Heart right ventricle (tissue), 16 donors: ENCODE results near the gene NOA1. TPM values are rescaled to one million over a fixed set of nuclear protein-coding genes. Genes with fewer than 3 reads are reported as not detected.

Experiments used
- ATAC-seq, 8 donors: fragments of 200-7000 bp; cut with Tn5 transposase; one replicate each; pipeline ENCODE4 v1.9.1; 2020; ENCODE audit warnings: mild to moderate bottlenecking in 8 of 8, moderate library complexity in 8 of 8, moderate number of reproducible peaks in 1 of 8
- DNase-seq, 2 donors: peaks; one replicate each; pipeline ENCODE4 v3.0.0-alpha.2; 2020
- H3K27ac ChIP-seq, 10 donors: fragments of 200-600 bp; sonication (generic) in 2 of 10; one replicate each; pipeline versions ENCODE4 v1.5.0 to v1.8.0; 2020 to 2022; ENCODE audit warnings: mild to moderate bottlenecking in 3 of 10
- H3K27me3 ChIP-seq, 7 donors: fragments of 200-600 bp; one replicate each; pipeline ENCODE4 v1.8.0; 2021 to 2022; ENCODE audit warnings: mild to moderate bottlenecking in 2 of 7
- H3K36me3 ChIP-seq, 9 donors: fragments of 200-600 bp; sonication (generic) in 1 of 9; one replicate each; pipeline versions ENCODE4 v1.5.0 to v1.8.0; 2020 to 2022; ENCODE audit warnings: mild to moderate bottlenecking in 2 of 9
- H3K4me1 ChIP-seq, 9 donors: fragments of 200-600 bp; sonication (generic) in 1 of 9; one replicate each; pipeline versions ENCODE4 v1.5.0 to v1.8.0; 2020 to 2022; ENCODE audit warnings: mild to moderate bottlenecking in 4 of 9
- H3K4me3 ChIP-seq, 10 donors: fragments of 200-600 bp; sonication (generic) in 2 of 10; one replicate each; pipeline versions ENCODE4 v1.5.0 to v1.8.0; 2020 to 2022; ENCODE audit warnings: mild to moderate bottlenecking in 7 of 10, moderate library complexity in 2 of 10
- H3K9me3 ChIP-seq, 11 donors: fragments of 200-600 bp in 10 of 11; sonication (generic) in 2 of 11; one replicate each; pipeline versions ENCODE4 v1.5.0 to v1.8.0; 2013 to 2022; ENCODE audit warnings: mild to moderate bottlenecking in 2 of 11, control low read depth in 1 of 11, moderate library complexity in 1 of 11
- WGBS, 2 donors: extraction: QIAGEN DNeasy Blood & Tissue Kit; methylation state at CpG; one replicate each; pipeline ENCODE4 v1.1.7; 2013; ENCODE audit warnings: inconsistent platforms in 1 of 2; 5-methylcytosine and 5-hydroxymethylcytosine counted together
- intact Hi-C, 10 donors: fragments of 100-400 bp; cut with DNase I; formaldehyde crosslinking; loops; one replicate each; pipeline versions ENCODE4 v1.11.1 to v1.14.2; 2022
- polyA plus RNA-seq, 2 donors: library from polyadenylated mRNA; stranded (reverse); fragments of 200-250 nt; gene quantifications; one replicate each; pipeline ENCODE4 v1.2.3, GENCODE V29; 2013
- total RNA-seq, 10 donors: library from RNA; stranded (reverse); fragmentation: NEBNext Ultra II Directional in 3 of 10; extraction: Animal tissue kit (Norgen Biotek cat#: 25700) in 3 of 10; gene quantifications; one replicate each; pipeline versions ENCODE4 v1.2.1 to v1.2.4, GENCODE V29; 2021 to 2023
- TF ChIP-seq, protein P1 (sequence below), 9 donors: fragments of 200-600 bp; sonication (generic) in 2 of 9; IDR thresholded peaks; one replicate each; pipeline versions ENCODE4 v1.5.0 to v1.8.0; 2021 to 2022; ENCODE audit warnings: antibody characterized with exemption in 9 of 9, mild to moderate bottlenecking in 5 of 9, moderate library complexity in 1 of 9
- donor health status: Arrhythmogenic right ventricular cardiomyopathy.
- donor health status: ischemic (EF 13 %, LVEDD 7.1; RV severe dilation, severe dysfunction).
- donor health status: healthy with polysubstance abuse.
- donor health status: DM: no; HTN: yes; CAD: no.
- donor health status: DM: no; HTN: no; CAD: no.
- donor health status: ischemic (EF 25% LVEDD 6.9; RV normal size, moderate dysfunction).
- donor health status: ischemic (EF 25% LVEDD 5.7; RV mildly dilated, moderate dysfunction).
- donor health status: healthy.
- donor health status: DM: yes; HTN: yes; CAD: no.
- donor health status: Ischemic cardiomyopathy.
- donor health status: ischemic (EF 35%, LVEDD 5.7; RV mildly dilated, moderate dysfunction).
- donor health status: nonischemic (EF 11% LVEDD 7.7; RV severe dilation, severe dysfunction).
- donor health status: DM: yes; HTN: yes; CAD: no.
- donor health status: PGD.
- donor health status: ischemic (EF 29% LVEDD 5.4; RV normal size, mild dysfunction).
- donor health status: nonischemic (EF 23%, LVEDD 6.1; RV moderate dilation, normal function).

NOA1 gene
- total and polyA plus RNA-seq, 12 donors = 3.6 to 14.7 (median 12.4) TPM

DNA sequence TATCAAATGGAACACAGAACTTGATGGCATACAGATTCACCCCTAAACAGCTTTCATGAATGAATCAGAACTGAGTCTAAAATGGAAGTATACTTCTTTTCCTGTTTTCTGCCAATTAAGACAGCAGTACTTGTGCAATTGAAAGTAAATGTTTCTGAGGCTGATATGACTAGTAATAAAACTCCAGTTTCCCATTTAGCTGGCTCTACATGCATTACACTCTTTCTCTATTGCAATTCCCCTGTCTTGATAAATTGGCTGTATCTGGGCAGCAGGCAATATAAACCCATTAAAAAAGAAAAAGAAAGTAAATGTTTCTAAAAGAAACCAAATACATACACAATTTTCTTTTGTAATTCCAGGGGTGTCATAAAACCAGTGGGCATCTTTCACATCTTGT, 4.6 kb downstream of the NOA1 start:
- DNase-seq (no peak), ATAC-seq (no peak)
- Histone ChIP-seq H3K4me3 (no peak overlapping the region), H3K9me3 (peaks cover 0 to 20% (median 13%) of the 10 kb centered on the region in 11 donors), H3K4me1 (peaks cover 0 to 27% (median 21%) of the 10 kb centered on the region in 9 donors), H3K36me3 (peaks cover 0 to 72% (median 49%) of the 10 kb centered on the region in 9 donors), H3K27me3 (no peaks in the 10 kb centered on the region), H3K27ac (no peak overlapping the region)
- TF ChIP-seq, protein P1, sequence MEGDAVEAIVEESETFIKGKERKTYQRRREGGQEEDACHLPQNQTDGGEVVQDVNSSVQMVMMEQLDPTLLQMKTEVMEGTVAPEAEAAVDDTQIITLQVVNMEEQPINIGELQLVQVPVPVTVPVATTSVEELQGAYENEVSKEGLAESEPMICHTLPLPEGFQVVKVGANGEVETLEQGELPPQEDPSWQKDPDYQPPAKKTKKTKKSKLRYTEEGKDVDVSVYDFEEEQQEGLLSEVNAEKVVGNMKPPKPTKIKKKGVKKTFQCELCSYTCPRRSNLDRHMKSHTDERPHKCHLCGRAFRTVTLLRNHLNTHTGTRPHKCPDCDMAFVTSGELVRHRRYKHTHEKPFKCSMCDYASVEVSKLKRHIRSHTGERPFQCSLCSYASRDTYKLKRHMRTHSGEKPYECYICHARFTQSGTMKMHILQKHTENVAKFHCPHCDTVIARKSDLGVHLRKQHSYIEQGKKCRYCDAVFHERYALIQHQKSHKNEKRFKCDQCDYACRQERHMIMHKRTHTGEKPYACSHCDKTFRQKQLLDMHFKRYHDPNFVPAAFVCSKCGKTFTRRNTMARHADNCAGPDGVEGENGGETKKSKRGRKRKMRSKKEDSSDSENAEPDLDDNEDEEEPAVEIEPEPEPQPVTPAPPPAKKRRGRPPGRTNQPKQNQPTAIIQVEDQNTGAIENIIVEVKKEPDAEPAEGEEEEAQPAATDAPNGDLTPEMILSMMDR (IDR thresholded peaks at IDR 0.05) = no peak
- intact Hi-C loops = loop anchor here in 1 of 10 donors (10.0 kb wide), 1 partner anchor 508 kb away; the partner anchor contains the start of gene SRP72

DNA sequence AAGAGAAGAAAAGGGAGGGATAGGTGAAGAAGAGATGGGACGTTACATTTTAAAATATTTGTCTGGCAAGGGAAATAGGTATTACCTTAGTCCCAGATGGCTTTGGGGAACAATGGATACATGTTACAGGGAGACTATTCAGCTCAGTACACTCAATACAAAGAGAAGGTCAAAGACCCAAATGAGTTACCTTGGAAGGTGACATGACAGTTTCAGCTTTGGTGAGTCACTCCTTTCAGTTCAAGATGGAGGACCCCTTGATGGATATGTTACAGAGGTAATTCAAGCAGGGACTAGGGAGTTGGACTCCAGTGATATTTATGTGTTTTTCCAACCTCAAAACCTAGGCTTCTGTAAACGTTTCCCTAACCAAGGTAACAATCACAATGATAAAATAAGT, 5.0 kb downstream of the NOA1 start:
- Histone ChIP-seq H3K27ac (no peak overlapping the region), H3K9me3 (peaks cover 0 to 20% (median 13%) of the 10 kb centered on the region in 11 donors), H3K36me3 (peaks cover 0 to 76% (median 51%) of the 10 kb centered on the region in 9 donors), H3K4me1 (peaks cover 0 to 27% (median 21%) of the 10 kb centered on the region in 9 donors), H3K4me3 (no peak overlapping the region), H3K27me3 (no peaks in the 10 kb centered on the region)
- WGBS, 2 donors = 94 to 96% methylated on average over 2 of the region's 2 CpGs
- intact Hi-C loops = loop anchor here in 1 of 10 donors (10.0 kb wide), 1 partner anchor 508 kb away; the partner anchor contains the start of gene SRP72
- ATAC-seq (no peak), DNase-seq (no peak)
- TF ChIP-seq, protein P1 (IDR thresholded peaks at IDR 0.05) = no peak

DNA sequence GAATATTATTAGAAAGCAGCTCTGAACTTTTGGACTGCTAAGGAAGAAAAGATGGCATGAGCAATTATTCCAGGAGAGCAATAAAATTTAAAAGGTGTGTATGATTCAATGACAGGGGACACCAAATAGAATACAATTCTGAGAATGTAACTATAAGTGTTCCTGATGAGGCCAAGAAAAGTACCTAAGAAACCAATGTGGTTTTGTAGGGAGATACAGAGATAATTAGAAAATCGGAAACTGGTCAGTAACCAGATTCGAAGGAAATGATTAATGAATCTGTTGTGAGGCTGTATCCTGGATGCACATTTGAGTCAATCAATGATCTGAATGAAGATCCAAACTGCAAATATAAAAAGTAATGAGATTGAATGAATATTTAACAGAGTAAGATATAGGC, 6.0 kb downstream of the NOA1 start:
- DNase-seq (no peak), ATAC-seq (no peak)
- TF ChIP-seq, protein P1 (IDR thresholded peaks at IDR 0.05) = no peak
- no peak overlapping the region for H3K27ac ChIP-seq
- H3K36me3 ChIP-seq = peaks cover 0 to 86% (median 60%) of the 10 kb centered on the region in 9 donors
- intact Hi-C loops = loop anchor here in 1 of 10 donors (10.0 kb wide), 1 partner anchor 507 kb away; the partner anchor contains the start of gene SRP72
- H3K27me3 ChIP-seq = no peaks in the 10 kb centered on the region
- 96% methylated on average over 2 of the region's 2 CpGs for WGBS, 2 donors
- peaks cover 0 to 23% (median 19%) of the 10 kb centered on the region in 9 donors for H3K4me1 ChIP-seq
- peaks cover 0 to 20% (median 13%) of the 10 kb centered on the region in 11 donors for H3K9me3 ChIP-seq
- H3K4me3 ChIP-seq = no peak overlapping the region

DNA sequence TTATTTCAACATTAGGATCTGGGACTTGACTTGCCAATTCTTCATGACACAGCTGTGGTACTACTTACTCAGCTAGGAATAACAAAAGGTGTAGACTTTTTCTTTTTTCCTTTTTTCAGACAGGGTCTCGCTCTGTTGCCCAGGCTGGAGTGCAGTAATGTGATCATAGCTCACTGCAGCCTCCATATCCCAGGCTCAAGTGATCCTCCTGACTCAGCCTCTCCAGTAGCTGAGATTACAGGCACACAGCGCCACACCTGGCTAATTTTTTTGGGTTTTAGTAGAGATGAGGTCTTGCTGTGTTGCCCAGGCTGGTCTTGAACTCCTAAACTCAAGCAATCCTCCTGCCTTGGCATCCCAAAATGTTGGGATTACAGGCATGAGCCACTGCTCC, 16.3 kb downstream of the NOA1 start:
- ATAC-seq (no peak), DNase-seq (no peak)
- Histone ChIP-seq H3K27me3 (no peaks in the 10 kb centered on the region), H3K4me3 (no peak overlapping the region), H3K4me1 (peaks cover 0 to 17% (median 7%) of the 10 kb centered on the region in 9 donors), H3K36me3 (peaks cover 0 to 58% (median 35%) of the 10 kb centered on the region in 9 donors), H3K27ac (no peak overlapping the region), H3K9me3 (no peaks in the 10 kb centered on the region)
- intact Hi-C loops = no loop called here
- WGBS, 2 donors = 100% methylated on average over 2 of the region's 2 CpGs
- TF ChIP-seq, protein P1 (IDR thresholded peaks at IDR 0.05) = no peak
